HepG2 (cell line): ENCODE results near the gene DNMBP. TPM values are rescaled to one million over a fixed set of nuclear protein-coding genes. Genes with fewer than 3 reads are reported as not detected.
"Not testable (repeated sequence)": the region's sequence is repeated elsewhere in the genome, so short reads cannot be mapped to it uniquely, and the experiment has no call there.

Experiments used
- ATAC-seq: fragments of 200-7000 bp; cut with Tn5 transposase; 3 replicates; pipeline ENCODE4 v1.9.1; 2020; ENCODE audit warnings: mild to moderate bottlenecking, moderate library complexity
- BruUV-seq: library from RNA; stranded (reverse); fragments of 400-500 nt; replicated peaks from 2 replicates; lab custom pipeline; 2021; lab: Mats Ljungman, UMichigan
- CTCF ChIA-PET: fragments of 300-600 bp; formaldehyde crosslinking; extraction: SDS; loops from one replicate; lab custom pipeline; 2021; ENCODE audit warnings: low total read pairs, inconsistent platforms, low intra/inter-chr PET ratio; lab: Yijun Ruan, JAX
- POLR2A ChIA-PET: fragments of 350-600 bp; sonication (Branson Sonifier 250); formaldehyde crosslinking; loops from one replicate; lab custom pipeline; 2020; ENCODE audit warnings: antibody characterized with exemption, inconsistent platforms; lab: Yijun Ruan, JAX
- DNase-seq: peaks from one replicate; pipeline ENCODE4 v3.0.0-alpha.2; 2015; ENCODE audit warnings: low spot score
- FAIRE-seq: peaks from 3 replicates; lab custom pipeline; 2011; peaks lifted over from hg19 to GRCh38; lab: Jason Lieb, UNC
- H2AFZ ChIP-seq: one replicate; pipeline ENCODE4 v1.6.1; 2011; ENCODE audit warnings: low read length, inconsistent platforms
- H3K27ac ChIP-seq: fragments of 300-600 bp; 3 replicates; pipeline ENCODE4 v1.8.0; 2011; ENCODE audit warnings: mixed run types, mild to moderate bottlenecking, mixed read lengths, low read length, inconsistent platforms; ENCODE audit not compliant: insufficient read depth; ENCODE audit errors: extremely low read length
- H3K27me3 ChIP-seq, 2 experiments: fragments of 200-600 bp in 1 of 2; 2 replicates in 1 of 2; 3 replicates in 1 of 2; pipeline versions ENCODE4 v1.6.0 to v1.8.0; 2011; ENCODE audit warnings: low read length in 2 of 2, mild to moderate bottlenecking in 2 of 2, moderate library complexity in 2 of 2, inconsistent platforms in 1 of 2; ENCODE audit not compliant: insufficient read depth in 2 of 2, control insufficient read depth in 1 of 2
- H3K36me3 ChIP-seq, 2 experiments: fragments of 200-600 bp in 1 of 2; replicated peaks in 1 of 2; 2 replicates in 1 of 2; 3 replicates in 1 of 2; pipeline versions ENCODE4 v1.5.1 to v1.8.0; 2011; ENCODE audit warnings: low read length in 2 of 2, inconsistent platforms in 1 of 2; ENCODE audit not compliant: insufficient read depth in 2 of 2, control insufficient read depth in 1 of 2
- H3K4me1 ChIP-seq: 2 replicates; pipeline ENCODE4 v1.5.1; 2012; ENCODE audit warnings: low read length, inconsistent platforms; ENCODE audit not compliant: insufficient read depth
- H3K4me2 ChIP-seq: 2 replicates; pipeline ENCODE4 v1.6.0; 2011; ENCODE audit warnings: low read depth, low read length, inconsistent platforms
- H3K4me3 ChIP-seq, 3 experiments: fragments of 200-600 bp in 1 of 3; sonication (generic), shearing (Covaris generic) in 1 of 3; replicated peaks in 1 of 3; 2 replicates each; pipeline ENCODE4 v1.5.1; 2011 to 2016; ENCODE audit warnings: low read length in 3 of 3, inconsistent platforms in 2 of 3, low read depth in 2 of 3, mild to moderate bottlenecking in 2 of 3, control low read depth in 1 of 3, mixed read lengths in 1 of 3; ENCODE audit not compliant: insufficient read depth in 1 of 3
- H3K79me2 ChIP-seq: one replicate; pipeline ENCODE4 v1.6.1; 2011; ENCODE audit warnings: low read length, inconsistent platforms; ENCODE audit not compliant: insufficient read depth
- H3K9ac ChIP-seq: 2 replicates; pipeline ENCODE4 v1.6.0; 2011; ENCODE audit warnings: mild to moderate bottlenecking, low read depth, low read length, inconsistent platforms; ENCODE audit not compliant: insufficient read depth
- H3K9me3 ChIP-seq: 2 replicates; pipeline ENCODE4 v1.5.1; 2012; ENCODE audit warnings: mild to moderate bottlenecking, low read length
- H4K20me1 ChIP-seq: 2 replicates; pipeline ENCODE4 v1.6.0; 2011; ENCODE audit warnings: inconsistent platforms, mild to moderate bottlenecking, low read length, moderate library complexity; ENCODE audit not compliant: insufficient read depth
- ADNP ChIP-seq: sonication (generic); formaldehyde crosslinking; IDR thresholded peaks from 2 replicates; pipeline ENCODE4 v1.4.0; 2020; ENCODE audit warnings: missing genetic modification reagents
- EHMT2 ChIP-seq: fragments of 200-600 bp; sonication (generic); IDR thresholded peaks from 2 replicates; pipeline ENCODE4 v1.7.0; 2017; ENCODE audit warnings: antibody characterized with exemption, low read depth, low read length, borderline replicate concordance
- MAF1 ChIP-seq: sonication (generic); formaldehyde crosslinking; IDR thresholded peaks from 2 replicates; pipeline ENCODE4 v1.5.0; 2020; ENCODE audit warnings: missing genetic modification reagents, borderline replicate concordance
- RAD51 ChIP-seq: fragments of 450-650 bp; IDR thresholded peaks from 2 replicates; pipeline ENCODE4 v1.6.1; 2016; ENCODE audit warnings: borderline replicate concordance
- SRF ChIP-seq: IDR thresholded peaks from 2 replicates; pipeline ENCODE4 v1.6.1; 2011; ENCODE audit warnings: mild to moderate bottlenecking, low read depth, low read length, moderate library complexity
- TBL1XR1 ChIP-seq: fragments of 150-350 bp; IDR thresholded peaks from 2 replicates; pipeline ENCODE4 v1.6.1; 2014; ENCODE audit warnings: borderline replicate concordance, low read length; ENCODE audit not compliant: partially characterized antibody
- ZFAT ChIP-seq: sonication (generic); formaldehyde crosslinking; conservative IDR thresholded peaks from 2 replicates; pipeline ENCODE4 v1.8.1; 2023; ENCODE audit warnings: missing genetic modification reagents, inconsistent platforms
- ZNF225 ChIP-seq: sonication (generic); formaldehyde crosslinking; IDR thresholded peaks from 2 replicates; pipeline ENCODE4 v1.4.0; 2020; ENCODE audit warnings: mild to moderate bottlenecking, missing genetic modification reagents
- ZNF33B ChIP-seq: sonication (generic); formaldehyde crosslinking; IDR thresholded peaks from 2 replicates; pipeline ENCODE4 v1.5.1; 2020; ENCODE audit warnings: mild to moderate bottlenecking, missing genetic modification reagents
- WGBS: methylation state at CpG from one replicate; pipeline ENCODE4 v1.1.6; 2017; ENCODE audit warnings: low lambda C conversion rate; 5-methylcytosine and 5-hydroxymethylcytosine counted together
- in situ Hi-C: cut with HindIII; loops from 2 replicates; pipeline ENCODE4 v1.10.0; 2017; ENCODE audit warnings: low pct_unique_long_range_greater_than_20kb; ENCODE audit not compliant: extremely low pct_ligation_motif_present
- intact Hi-C: fragments of 100-400 bp; cut with micrococcal nuclease; formaldehyde crosslinking; loops from one replicate; pipeline ENCODE4 v1.10.0; 2022; ENCODE audit not compliant: unreplicated experiment
- polyA plus RNA-seq, 8 experiments: library from polyadenylated mRNA; depleted of rRNA in 3 of 8; stranded (reverse) in 7 of 8; unstranded in 1 of 8; fragments of >200 nt; fragmentation: Illumina TruSeq in 4 of 8; extraction: Trizol in 4 of 8; gene quantifications; 2 replicates each; pipeline versions ENCODE4 v1.2.1 to v1.2.3, GENCODE V29; 2011 to 2016; ENCODE audit warnings: low read depth in 4 of 8, missing spikeins in 1 of 8, mixed read lengths in 1 of 8; ENCODE audit not compliant: insufficient read depth in 1 of 8
- total RNA-seq, 5 experiments: library from RNA; depleted of rRNA; stranded (reverse); fragments of >200 nt; fragmentation: Illumina TruSeq; extraction: Trizol; gene quantifications; 2 replicates each; pipeline ENCODE4 v1.2.3, GENCODE V29; 2016; ENCODE audit warnings: low read depth in 1 of 5
- TF ChIP-seq, protein P1 (sequence below): sonication (generic); formaldehyde crosslinking; IDR thresholded peaks from 2 replicates; pipeline ENCODE4 v1.8.1; 2023; ENCODE audit warnings: missing genetic modification reagents, inconsistent platforms, borderline replicate concordance
- TF ChIP-seq, protein P2 (sequence below): sonication (generic); formaldehyde crosslinking; IDR thresholded peaks from 2 replicates; pipeline ENCODE4 v1.4.0; 2020; ENCODE audit warnings: low read depth, mild to moderate bottlenecking, missing genetic modification reagents
- TF ChIP-seq, protein P3 (sequence below): sonication (generic); formaldehyde crosslinking; IDR thresholded peaks from 2 replicates; pipeline ENCODE4 v1.5.1; 2020; ENCODE audit warnings: mild to moderate bottlenecking, moderate library complexity, missing genetic modification reagents

The DNMBP gene
- total and polyA plus RNA-seq, 2 of the 13 experiments (the other 11 are each of a cell fraction or from before 2014, with no cell fraction given) = 3.6 to 6.3 TPM

DNA sequence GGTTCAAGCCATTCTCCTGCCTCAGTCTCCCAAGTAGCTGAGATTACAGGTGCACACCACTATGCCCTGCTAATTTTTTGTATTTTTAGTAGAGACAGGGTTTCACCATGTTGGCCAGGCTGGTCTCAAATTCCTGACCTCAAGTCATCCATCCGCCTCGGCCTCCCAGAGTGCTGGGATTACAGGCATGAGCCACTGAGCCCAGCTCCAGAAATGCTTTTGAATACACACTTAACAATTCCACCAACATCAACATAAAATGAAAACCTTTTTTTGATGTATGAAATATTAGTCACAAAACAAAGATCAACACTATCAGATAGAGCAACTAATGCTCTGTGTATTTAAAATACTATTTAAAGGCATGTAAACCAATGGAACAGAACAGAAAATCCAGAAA, 63.7 kb downstream of the DNMBP start:
- BruUV-seq, intact Hi-C loops, H3K27ac ChIP-seq, H3K9ac ChIP-seq, H3K36me3 ChIP-seq, H3K27me3 ChIP-seq, H3K4me1 ChIP-seq, ATAC-seq, CTCF ChIA-PET, H4K20me1 ChIP-seq, H3K4me2 ChIP-seq, in situ Hi-C loops, FAIRE-seq, H3K9me3 ChIP-seq, H3K4me3 ChIP-seq, H2AFZ ChIP-seq, H3K79me2 ChIP-seq, DNase-seq: not testable (repeated sequence)
- 100% methylated on average over 2 of the region's 2 CpGs for WGBS
- POLR2A ChIA-PET = interaction anchor here (1.9 kb wide), 1 partner anchor 15 kb away, joined by 11 read pairs; no protein-coding TSS in a partner anchor

DNA sequence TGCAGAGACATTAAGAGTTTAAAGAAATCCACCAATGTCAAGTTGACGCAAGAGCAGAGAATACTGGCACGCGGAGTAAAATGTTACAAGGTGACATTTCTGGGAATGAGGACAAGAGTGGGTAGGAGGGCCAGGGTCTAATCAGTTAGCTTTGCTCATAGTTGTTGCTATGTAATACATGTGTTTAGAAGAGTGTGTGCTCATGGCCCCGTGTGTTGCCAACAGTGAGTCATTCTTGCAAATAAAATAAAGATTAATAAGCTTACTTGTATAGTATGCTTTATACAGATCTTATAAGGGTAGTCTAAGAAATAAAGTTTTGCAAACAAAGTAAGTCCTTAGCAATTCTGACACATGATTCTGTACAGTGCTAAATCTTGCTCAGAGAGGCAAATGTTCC, 64.5 kb downstream of the DNMBP start:
- Histone ChIP-seq H2AFZ (no peak overlapping the region), H3K36me3 (no peaks in the 10 kb centered on the region; a peak in 1 of 5 replicates), H3K4me3 (no peak overlapping the region), H4K20me1 (no peaks in the 10 kb centered on the region), H3K4me2 (no peak overlapping the region), H3K27me3 (no peaks in the 10 kb centered on the region), H3K9me3 (no peaks in the 10 kb centered on the region), H3K9ac (no peak overlapping the region), H3K79me2 (no peaks in the 10 kb centered on the region), H3K4me1 (peaks cover 7% of the 10 kb centered on the region), H3K27ac (no peak overlapping the region)
- TF ChIP-seq, protein P1, sequence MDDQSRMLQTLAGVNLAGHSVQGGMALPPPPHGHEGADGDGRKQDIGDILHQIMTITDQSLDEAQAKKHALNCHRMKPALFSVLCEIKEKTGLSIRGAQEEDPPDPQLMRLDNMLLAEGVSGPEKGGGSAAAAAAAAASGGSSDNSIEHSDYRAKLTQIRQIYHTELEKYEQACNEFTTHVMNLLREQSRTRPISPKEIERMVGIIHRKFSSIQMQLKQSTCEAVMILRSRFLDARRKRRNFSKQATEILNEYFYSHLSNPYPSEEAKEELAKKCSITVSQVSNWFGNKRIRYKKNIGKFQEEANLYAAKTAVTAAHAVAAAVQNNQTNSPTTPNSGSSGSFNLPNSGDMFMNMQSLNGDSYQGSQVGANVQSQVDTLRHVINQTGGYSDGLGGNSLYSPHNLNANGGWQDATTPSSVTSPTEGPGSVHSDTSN (CRISPR knock-in tag) = no peak
- no peak for TF ChIP-seq ZNF225 (CRISPR knock-in tag)
- TF ChIP-seq EHMT2 = no peak
- no peak for TF ChIP-seq SRF
- no peak for TF ChIP-seq ZNF33B (CRISPR knock-in tag)
- TF ChIP-seq RAD51 = no peak
- no peak for TF ChIP-seq ZFAT (CRISPR knock-in tag)
- TF ChIP-seq, protein P2, sequence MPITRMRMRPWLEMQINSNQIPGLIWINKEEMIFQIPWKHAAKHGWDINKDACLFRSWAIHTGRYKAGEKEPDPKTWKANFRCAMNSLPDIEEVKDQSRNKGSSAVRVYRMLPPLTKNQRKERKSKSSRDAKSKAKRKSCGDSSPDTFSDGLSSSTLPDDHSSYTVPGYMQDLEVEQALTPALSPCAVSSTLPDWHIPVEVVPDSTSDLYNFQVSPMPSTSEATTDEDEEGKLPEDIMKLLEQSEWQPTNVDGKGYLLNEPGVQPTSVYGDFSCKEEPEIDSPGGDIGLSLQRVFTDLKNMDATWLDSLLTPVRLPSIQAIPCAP (CRISPR knock-in tag) = no peak
- no peak for TF ChIP-seq TBL1XR1
- no peak for TF ChIP-seq ADNP (CRISPR knock-in tag)
- no peak for TF ChIP-seq MAF1
- TF ChIP-seq, protein P3, sequence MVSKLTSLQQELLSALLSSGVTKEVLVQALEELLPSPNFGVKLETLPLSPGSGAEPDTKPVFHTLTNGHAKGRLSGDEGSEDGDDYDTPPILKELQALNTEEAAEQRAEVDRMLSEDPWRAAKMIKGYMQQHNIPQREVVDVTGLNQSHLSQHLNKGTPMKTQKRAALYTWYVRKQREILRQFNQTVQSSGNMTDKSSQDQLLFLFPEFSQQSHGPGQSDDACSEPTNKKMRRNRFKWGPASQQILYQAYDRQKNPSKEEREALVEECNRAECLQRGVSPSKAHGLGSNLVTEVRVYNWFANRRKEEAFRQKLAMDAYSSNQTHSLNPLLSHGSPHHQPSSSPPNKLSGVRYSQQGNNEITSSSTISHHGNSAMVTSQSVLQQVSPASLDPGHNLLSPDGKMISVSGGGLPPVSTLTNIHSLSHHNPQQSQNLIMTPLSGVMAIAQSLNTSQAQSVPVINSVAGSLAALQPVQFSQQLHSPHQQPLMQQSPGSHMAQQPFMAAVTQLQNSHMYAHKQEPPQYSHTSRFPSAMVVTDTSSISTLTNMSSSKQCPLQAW = no peak
- ChIA-PET CTCF (no interaction called here), POLR2A (interaction anchor here (1.9 kb wide), 1 partner anchor 14 kb away, joined by 11 read pairs; no protein-coding TSS in a partner anchor)
- DNase-seq (no peak), ATAC-seq (no peak), FAIRE-seq (no peak)
- no TSS peak for BruUV-seq
- WGBS = 94% methylated on average over 4 of the region's 4 CpGs
- in situ Hi-C loops = no loop called here
- intact Hi-C loops = no loop called here
